Peyer's patch (tissue), 4 donors: ENCODE data around the gene RHBDL1.

ENCODE experiments used
- CTCF ChIP-seq, 6 experiments: fragments of 450-650 bp in 4 of 6; fragments of 200-600 bp in 2 of 6; sonication (generic) in 1 of 6; IDR thresholded peaks; one replicate each; pipeline ENCODE4 v1.5.1; 2017 to 2019; ENCODE audit warnings: antibody characterized with exemption in 6 of 6, mild to moderate bottlenecking in 3 of 6, moderate library complexity in 1 of 6
- POLR2A ChIP-seq, 2 donors: fragments of 450-650 bp; IDR thresholded peaks; one replicate each; pipeline ENCODE4 v1.5.1; 2017; ENCODE audit warnings: antibody characterized with exemption in 2 of 2, mild to moderate bottlenecking in 2 of 2, moderate library complexity in 2 of 2

DNA sequence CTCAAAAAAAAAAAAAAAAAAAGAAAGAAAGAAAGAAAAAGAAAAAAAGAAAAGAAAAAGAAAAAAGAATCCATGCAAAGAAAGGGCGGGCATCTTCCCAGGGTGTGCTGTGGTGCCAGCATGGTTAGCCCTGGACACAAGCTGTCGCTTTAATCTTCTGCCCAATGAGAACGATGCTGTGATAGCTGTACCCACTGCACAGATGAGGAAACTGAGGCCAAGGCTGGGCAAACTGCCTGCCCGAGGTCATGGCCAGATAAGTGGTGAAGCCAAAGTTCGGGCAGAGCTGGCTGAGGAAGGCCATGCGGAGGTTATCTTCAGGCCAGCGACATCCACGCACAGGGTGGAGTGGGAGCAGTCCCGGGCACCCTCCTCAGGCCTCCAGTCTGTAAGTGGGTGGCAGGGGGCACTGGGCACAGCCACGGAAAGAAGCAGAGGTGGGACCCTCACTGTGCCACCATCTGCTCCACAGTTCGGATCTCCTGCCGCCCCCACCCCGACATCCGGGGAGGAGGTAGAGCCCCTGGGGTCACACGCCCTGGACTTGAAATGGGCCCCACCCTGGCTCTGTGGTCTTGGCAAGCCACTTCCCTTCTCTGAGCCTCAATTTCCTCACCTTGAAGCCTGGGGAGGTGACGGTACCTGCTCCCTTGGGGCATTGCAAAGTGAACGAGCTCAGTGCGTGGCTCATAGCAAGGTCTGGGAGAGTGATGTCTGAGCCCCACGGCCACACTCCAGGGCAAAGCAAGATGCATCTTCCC, 23.6 kb downstream of the RHBDL1 start:
- TF ChIP-seq CTCF (IDR thresholded peaks at IDR 0.05) = no peak
- TF ChIP-seq POLR2A (IDR thresholded peaks at IDR 0.05) = no peak
